Measurements from ENCODE around the gene AUP1.

- TF ChIP-seq RARB (CRISPR knock-in tag; IDR thresholded peaks at IDR 0.05) (no peak), ARNTL (CRISPR knock-in tag; IDR thresholded peaks at IDR 0.05; ENCODE audit: borderline replicate concordance, low read depth) (no peak), ZNF565 (CRISPR knock-in tag; conservative IDR thresholded peaks at IDR 0.05; ENCODE audit: low read depth) (no peak), ZC3H10 (CRISPR knock-in tag; IDR thresholded peaks at IDR 0.05) (no peak), ZFP3 (CRISPR knock-in tag; IDR thresholded peaks at IDR 0.05) (no peak)
These were observed 38.4 kb upstream of the AUP1 start for GRCh38 chr2:74567881-74568280.

Measured in SK-N-SH treated with all-trans-retinoic acid at 6 μM for 48 hours (cell line).